NT2/D1 (cell line): ENCODE results near the gene SLC19A1.

Source experiments
- DNase-seq: peaks from one replicate; pipeline ENCODE4 v3.0.0-alpha.2; 2011; ENCODE audit warnings: low read depth, low spot score
- H3K27me3 ChIP-seq: 2 replicates; pipeline ENCODE4 v1.6.0; 2011; ENCODE audit warnings: mild to moderate bottlenecking; ENCODE audit not compliant: insufficient read length, insufficient read depth
- H3K36me3 ChIP-seq: 2 replicates; pipeline ENCODE4 v1.6.1; 2011; ENCODE audit warnings: mild to moderate bottlenecking, low read length, mixed read lengths; ENCODE audit not compliant: insufficient read depth, insufficient read length
- H3K4me1 ChIP-seq: 2 replicates; pipeline ENCODE4 v1.5.1; 2011; ENCODE audit not compliant: insufficient read depth, insufficient read length
- H3K4me3 ChIP-seq: 2 replicates; pipeline ENCODE4 v1.5.1; 2011; ENCODE audit warnings: low read depth; ENCODE audit not compliant: insufficient read length
- H3K9ac ChIP-seq: 2 replicates; pipeline ENCODE4 v1.6.0; 2011; ENCODE audit warnings: low read depth; ENCODE audit not compliant: insufficient read length
- H3K9me3 ChIP-seq: 2 replicates; pipeline ENCODE4 v1.5.1; 2011; ENCODE audit warnings: mild to moderate bottlenecking, low read length; ENCODE audit not compliant: insufficient read depth
- SUZ12 ChIP-seq: IDR thresholded peaks from 2 replicates; pipeline ENCODE4 v1.6.1; 2011; ENCODE audit not compliant: insufficient read length, insufficient read depth; ENCODE audit errors: extremely low read depth
- YY1 ChIP-seq: IDR thresholded peaks from 2 replicates; pipeline ENCODE4 v1.6.1; 2011; ENCODE audit not compliant: insufficient read length, insufficient read depth
- ZNF274 ChIP-seq: IDR thresholded peaks from 2 replicates; pipeline ENCODE4 v1.6.1; 2011; ENCODE audit warnings: mild to moderate bottlenecking, low read depth, low read length

Gene SLC19A1

DNA sequence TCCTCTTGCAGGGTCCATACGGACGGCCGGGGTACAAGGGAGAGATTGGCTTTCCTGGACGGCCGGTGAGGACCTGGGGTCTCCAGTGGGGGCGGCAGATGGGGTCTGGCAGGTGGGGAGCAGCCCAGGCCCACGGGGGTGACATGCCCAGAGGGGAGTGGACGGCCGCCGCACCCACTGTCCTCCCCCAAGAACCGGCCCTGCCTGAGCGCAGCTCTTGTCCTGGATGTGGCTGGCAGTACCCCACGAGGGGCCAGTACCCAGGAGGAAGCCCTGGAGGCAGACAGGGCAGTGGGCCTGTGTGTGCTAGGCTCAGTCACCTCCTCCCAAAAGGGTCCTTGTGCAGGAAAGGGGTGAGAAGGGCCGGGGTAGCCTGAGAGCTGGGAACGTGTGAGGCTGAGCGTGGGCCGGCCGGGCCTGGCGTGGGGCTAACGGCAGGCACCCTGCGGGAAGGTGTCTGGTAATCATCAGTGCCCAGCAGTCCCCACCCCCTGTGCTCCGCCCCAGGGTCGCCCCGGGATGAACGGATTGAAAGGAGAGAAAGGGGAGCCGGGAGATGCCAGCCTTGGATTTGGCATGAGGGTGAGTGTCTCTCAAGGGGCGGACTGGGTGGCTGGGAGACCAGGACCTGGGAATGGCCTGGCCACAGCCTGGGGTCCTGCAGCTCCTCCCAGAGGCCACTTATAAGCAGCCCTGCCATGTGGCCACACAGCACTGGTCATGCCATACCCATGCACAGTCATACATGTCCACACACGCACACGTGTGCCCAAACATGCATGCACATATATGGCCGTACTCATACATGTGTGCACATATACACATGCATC is 47.2 kb downstream of the SLC19A1 start:
- TF ChIP-seq YY1 = no peak
- no peak for TF ChIP-seq ZNF274
- TF ChIP-seq SUZ12 = no peak
- DNase-seq = no peak

GRCh38 chr21:45494135-45494850 is 47.9 kb downstream of the SLC19A1 start:
- Histone ChIP-seq H3K36me3 (peaks cover 96% of the 10 kb centered on the region), H3K4me1 (peaks cover 14% of the 10 kb centered on the region), H3K9me3 (no peaks in the 10 kb centered on the region), H3K9ac (no peak overlapping the region), H3K27me3 (no peaks in the 10 kb centered on the region), H3K4me3 (no peak overlapping the region)
- DNase-seq = no peak
- no peak for TF ChIP-seq SUZ12
- TF ChIP-seq ZNF274 = no peak
- no peak for TF ChIP-seq YY1

More for the DNA sequence above, 47.2 kb downstream of the SLC19A1 start:
- Histone ChIP-seq H3K9me3 (no peaks in the 10 kb centered on the region), H3K36me3 (peaks cover 99% of the 10 kb centered on the region), H3K4me3 (no peak overlapping the region), H3K27me3 (no peaks in the 10 kb centered on the region), H3K9ac (no peak overlapping the region), H3K4me1 (peaks cover 13% of the 10 kb centered on the region)

DNA sequence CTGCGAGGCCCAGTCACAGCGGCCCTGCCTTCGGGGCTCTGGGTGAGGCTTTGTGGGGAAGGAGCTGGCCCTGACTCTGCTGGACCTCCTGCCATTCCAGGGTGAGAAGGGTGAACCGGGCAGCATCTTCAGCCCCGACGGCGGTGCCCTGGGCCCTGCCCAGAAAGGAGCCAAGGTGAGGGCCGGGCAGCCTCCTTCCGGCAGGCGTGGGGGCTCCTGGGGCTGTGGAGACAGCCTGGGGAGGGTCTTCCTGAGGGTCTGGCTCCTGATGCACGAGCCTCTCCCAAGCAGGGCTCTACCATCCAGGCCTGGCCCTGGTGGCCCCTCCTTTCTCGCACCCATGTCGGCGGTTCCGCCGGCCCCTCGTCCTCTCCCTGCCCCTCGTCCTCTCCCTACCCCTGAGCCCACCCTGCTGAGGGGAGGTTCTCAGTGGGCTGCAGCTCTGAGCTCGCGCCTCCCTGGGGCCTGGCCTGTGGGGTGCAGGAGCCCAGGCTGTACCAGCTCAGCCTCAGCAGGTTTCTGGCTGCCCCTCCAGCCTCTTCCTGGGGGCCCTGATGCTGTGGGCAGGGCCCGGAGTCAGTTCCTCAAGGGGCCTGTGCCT is 48.7 kb downstream of the SLC19A1 start:
- Histone ChIP-seq H3K4me3 (no peak overlapping the region), H3K27me3 (no peaks in the 10 kb centered on the region), H3K9ac (no peak overlapping the region), H3K4me1 (peaks cover 22% of the 10 kb centered on the region), H3K9me3 (no peaks in the 10 kb centered on the region), H3K36me3 (peaks cover 96% of the 10 kb centered on the region)
- TF ChIP-seq SUZ12 (no peak), ZNF274 (no peak), YY1 (no peak)
- DNase-seq = no peak

DNA sequence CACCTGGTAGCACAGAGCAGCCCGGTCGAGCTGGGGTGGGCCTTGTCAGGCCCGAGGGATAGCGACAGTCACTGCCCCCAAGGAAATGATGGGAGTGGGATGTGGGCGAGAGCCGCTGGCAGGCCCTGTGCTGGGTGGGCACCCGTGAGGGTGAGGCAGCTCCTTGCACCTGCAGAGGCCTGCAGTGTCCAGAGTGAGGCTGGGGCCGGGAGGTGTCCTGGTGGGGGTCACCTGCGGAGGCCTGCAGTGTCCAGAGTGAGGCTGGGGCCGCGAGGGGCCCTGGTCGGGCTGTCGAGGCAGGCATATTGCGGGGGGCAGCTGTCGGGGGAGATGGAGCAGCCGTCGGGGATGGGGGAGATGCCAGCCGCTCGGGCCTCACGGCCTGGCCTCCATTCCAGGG is 49.5 kb downstream of the SLC19A1 start:
- peaks cover 26% of the 10 kb centered on the region for H3K4me1 ChIP-seq
- H3K9me3 ChIP-seq = no peaks in the 10 kb centered on the region
- DNase-seq = no peak
- TF ChIP-seq SUZ12 = no peak
- TF ChIP-seq YY1 = no peak
- TF ChIP-seq ZNF274 = no peak
- no peak overlapping the region for H3K9ac ChIP-seq
- no peak overlapping the region for H3K4me3 ChIP-seq
- peaks cover 96% of the 10 kb centered on the region for H3K36me3 ChIP-seq
- H3K27me3 ChIP-seq = no peaks in the 10 kb centered on the region

- Histone ChIP-seq H3K4me1 (peaks cover 35% of the 10 kb centered on the region), H3K27me3 (no peaks in the 10 kb centered on the region), H3K9me3 (no peaks in the 10 kb centered on the region), H3K36me3 (peaks cover 96% of the 10 kb centered on the region), H3K4me3 (no peak overlapping the region), H3K9ac (no peak overlapping the region)
- DNase-seq = no peak
- TF ChIP-seq YY1 (no peak), SUZ12 (no peak), ZNF274 (no peak)
These were observed 50.6 kb downstream of the SLC19A1 start for GRCh38 chr21:45491623-45492022.

- Histone ChIP-seq H3K9ac (no peak overlapping the region), H3K36me3 (peaks cover 95% of the 10 kb centered on the region), H3K9me3 (no peaks in the 10 kb centered on the region), H3K4me1 (peaks cover 34% of the 10 kb centered on the region), H3K4me3 (no peak overlapping the region), H3K27me3 (no peaks in the 10 kb centered on the region)
- DNase-seq = no peak
- TF ChIP-seq SUZ12 (no peak), YY1 (no peak), ZNF274 (no peak)
These were observed 51.2 kb downstream of the SLC19A1 start for GRCh38 chr21:45491056-45491455.
